GM12892 (cell line): ENCODE measurements around the gene SLC66A2.

Experiments used
- DNase-seq: peaks from one replicate; pipeline ENCODE4 v3.0.0; 2011; ENCODE audit not compliant: insufficient read length
- FAIRE-seq: peaks from 2 replicates; lab custom pipeline; 2011; peaks lifted over from hg19 to GRCh38; lab: Jason Lieb, UNC
- POLR2A ChIP-seq: IDR thresholded peaks from 2 replicates; pipeline ENCODE4 v1.6.1; 2011; ENCODE audit warnings: low read depth, low read length, control low read depth
- POLR2AphosphoS5 ChIP-seq: IDR thresholded peaks from 2 replicates; pipeline ENCODE4 v1.6.1; 2011; ENCODE audit warnings: low read depth, low read length, control low read depth
- TAF1 ChIP-seq: IDR thresholded peaks from 2 replicates; pipeline ENCODE4 v1.6.1; 2011; ENCODE audit warnings: low read depth, mild to moderate bottlenecking, control low read depth, low read length, borderline replicate concordance

SLC66A2 gene

DNA sequence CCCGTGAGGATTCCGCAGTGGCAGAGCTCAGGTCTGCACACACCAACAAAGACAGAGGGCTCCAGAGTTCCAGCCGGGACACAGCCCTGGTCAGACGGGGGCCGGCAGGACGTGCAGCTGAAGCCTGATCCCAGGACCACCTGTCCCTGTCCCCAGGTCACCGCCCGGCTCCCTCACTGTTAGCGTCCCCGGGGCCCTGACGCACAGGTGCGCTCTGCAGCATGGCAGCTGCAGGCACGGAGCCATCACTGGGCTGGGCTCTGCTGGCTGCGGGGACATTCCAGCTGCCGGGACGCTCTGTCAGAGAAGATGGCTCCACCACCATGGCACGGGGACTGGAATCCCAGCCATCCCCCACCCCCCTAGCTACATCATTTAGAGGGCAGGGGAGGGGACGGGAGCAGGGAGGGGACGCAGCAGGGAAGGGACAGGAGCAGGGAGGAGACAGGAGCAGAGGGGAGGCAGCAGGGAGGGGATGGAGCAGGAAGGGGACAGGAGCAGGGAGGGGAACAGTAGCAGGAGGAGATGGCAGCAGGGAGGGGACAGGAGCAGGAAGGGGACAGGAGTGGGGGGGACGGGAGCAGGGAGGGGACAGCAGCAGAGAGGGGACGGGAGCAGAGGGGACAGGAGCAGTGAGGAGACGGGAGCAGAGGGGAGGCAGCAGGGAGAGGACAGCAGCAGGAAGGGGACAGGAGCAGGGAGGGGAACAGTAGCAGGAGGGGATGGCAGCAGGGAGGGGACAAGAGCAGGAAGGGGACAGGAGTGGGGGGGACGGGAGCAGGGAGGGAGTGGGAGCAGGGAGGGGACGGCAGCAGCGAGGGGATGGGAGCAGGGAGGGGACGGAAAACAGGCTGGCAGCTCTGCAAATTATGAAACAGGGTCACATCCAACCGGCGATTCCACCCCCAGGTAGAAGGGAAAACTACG, 39.8 kb downstream of the SLC66A2 start:
- FAIRE-seq (no peak), DNase-seq (no peak)

DNA sequence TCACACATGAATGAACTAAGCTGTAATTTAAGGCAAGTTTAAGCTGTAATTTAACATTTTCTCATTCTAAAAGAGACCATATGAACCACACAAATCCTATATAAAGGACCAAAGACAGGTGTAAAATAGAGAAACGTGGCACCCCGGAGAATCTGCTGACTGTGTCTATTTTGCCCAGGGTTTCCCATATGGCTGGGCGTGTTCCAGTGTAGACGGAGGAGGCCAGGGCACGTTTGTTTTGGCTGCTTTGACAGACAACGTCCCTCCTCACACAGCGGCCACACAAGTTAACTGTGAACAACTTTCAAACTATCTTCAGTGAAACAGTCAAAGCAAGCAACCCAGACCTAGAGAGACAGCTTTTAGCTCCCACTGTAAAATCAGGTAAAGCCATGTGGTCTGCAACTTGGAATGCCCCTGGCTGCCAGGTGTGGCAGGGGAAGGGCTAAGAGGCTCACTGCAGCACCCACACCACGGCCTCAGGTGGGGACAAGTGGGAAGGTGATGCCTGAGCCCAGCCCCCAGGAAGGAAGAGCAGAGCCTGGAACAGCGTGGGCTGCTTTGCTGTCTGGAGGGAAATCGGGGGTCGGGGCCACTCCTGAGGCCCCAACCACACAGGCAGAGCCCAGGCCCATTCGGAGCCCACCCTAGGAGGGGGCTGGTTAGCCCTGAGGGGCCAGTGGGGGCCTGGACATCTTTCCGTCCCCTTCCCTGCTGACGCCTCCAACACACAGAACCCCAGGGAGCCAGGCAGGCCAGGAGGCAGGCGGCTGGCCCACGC, 40.7 kb downstream of the SLC66A2 start:
- no peak for DNase-seq
- TF ChIP-seq TAF1 = no peak
- FAIRE-seq = no peak

More for the DNA sequence above, 39.8 kb downstream of the SLC66A2 start:
- TF ChIP-seq TAF1 (no peak), POLR2A (no peak), POLR2AphosphoS5 (no peak)

DNA sequence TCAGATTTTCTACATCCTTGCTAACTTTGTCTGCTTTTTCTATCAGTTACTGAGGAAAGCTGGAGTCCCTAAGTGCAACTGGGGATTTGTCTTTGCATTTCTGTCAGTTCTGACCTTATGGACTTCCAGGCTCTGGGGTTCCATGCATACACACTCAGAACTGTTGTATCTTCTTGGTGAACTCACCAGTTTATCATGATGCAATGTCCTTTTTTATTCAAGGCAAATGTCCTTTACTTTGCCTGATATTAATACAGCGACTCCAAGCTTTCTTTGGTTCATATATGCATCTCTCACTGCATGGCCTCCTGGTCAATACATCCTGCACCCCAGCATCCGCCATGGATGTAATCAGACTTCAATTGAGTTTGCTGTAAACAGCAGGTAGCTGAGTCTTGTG, 44.7 kb downstream of the SLC66A2 start:
- TF ChIP-seq TAF1 = no peak
- no peak for TF ChIP-seq POLR2AphosphoS5
- no peak for TF ChIP-seq POLR2A
- no peak for DNase-seq
- no peak for FAIRE-seq

DNA sequence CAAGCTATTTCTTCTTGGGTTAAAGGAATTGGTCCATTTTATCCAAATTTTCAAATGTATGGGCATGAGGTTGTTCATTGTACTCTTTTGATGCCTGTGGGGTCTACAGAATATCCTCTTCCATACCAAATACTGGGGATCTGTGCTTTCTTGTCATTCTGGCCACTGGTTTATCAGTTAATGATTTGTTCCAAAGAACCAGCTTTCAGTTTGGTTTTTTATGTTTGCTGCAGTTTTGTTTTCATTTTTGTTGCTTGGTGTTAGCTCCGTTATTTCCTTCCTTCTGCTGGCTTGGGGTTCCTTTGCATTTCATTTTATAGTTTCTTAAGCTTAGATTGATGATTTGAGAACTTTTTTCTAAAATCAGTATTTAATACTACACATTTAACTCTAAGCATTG, 45.5 kb downstream of the SLC66A2 start:
- TF ChIP-seq POLR2AphosphoS5 = no peak
- no peak for TF ChIP-seq TAF1
- no peak for TF ChIP-seq POLR2A
- no peak for FAIRE-seq
- DNase-seq = no peak

DNA sequence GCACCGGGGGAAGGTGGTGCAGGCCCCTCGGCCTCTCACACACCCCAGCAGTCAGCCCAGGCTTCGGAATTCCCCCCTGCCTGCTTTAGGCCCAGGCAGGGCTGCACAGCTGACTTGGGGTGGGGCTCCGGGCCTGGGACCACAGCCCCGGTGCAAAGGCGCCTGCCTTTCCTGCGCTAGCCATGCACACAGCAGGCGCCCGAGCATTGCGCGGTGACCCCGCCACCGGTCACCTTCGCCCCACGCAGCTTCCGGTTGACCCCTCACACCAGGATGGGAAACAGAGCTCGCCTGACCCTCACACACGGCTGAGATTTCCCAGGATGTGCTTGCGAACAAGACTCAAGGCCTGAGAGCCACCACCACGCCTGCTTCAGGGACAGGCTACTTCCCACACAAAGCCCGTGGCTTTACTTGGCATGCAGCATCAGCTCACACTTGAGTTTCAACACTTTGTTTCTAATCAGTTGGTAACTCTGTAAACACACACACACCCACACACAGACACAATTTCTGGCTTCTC, 46.0 kb downstream of the SLC66A2 start:
- DNase-seq (no peak), FAIRE-seq (no peak)
- no peak for TF ChIP-seq POLR2AphosphoS5
- TF ChIP-seq POLR2A = no peak
- TF ChIP-seq TAF1 = no peak

DNA sequence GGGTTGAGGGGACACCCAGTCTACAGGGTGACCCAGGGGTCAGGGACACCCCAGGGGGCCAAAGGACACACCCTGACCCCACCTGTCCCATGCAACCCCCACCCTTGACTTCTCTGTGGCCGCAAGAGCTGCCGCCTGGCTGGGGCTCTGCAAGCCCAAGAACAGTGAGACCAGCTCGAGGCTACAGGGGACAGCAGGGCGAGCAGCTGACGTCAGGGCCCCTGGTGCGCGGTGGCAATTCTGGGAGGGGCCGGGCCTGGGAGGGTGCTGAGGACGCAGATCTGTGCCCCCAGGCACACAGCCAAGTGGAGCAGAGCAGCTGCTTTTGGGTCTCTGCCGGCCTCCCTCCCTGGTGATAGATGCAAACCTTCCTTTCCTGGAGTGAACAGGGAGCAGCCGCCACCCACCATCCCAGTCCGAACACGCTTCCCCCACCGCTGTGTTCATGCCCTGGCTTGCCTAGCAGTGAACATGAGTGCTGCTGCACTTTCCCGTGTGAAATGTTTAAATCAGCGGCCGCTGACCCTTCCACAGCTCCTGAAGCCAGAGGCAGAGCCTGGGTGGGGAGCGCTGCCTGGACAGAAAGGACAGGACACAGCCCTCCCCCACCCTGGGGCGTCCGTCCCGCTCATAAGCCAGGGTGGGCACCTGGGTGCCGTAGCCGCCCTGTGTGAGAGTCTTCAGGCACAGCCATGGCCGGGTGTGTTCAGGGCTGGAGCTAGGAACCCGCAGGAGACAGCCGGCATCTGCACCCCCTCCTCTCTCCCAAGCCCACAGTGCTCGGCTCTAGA, 46.9 kb downstream of the SLC66A2 start:
- DNase-seq (no peak), FAIRE-seq (no peak)

DNA sequence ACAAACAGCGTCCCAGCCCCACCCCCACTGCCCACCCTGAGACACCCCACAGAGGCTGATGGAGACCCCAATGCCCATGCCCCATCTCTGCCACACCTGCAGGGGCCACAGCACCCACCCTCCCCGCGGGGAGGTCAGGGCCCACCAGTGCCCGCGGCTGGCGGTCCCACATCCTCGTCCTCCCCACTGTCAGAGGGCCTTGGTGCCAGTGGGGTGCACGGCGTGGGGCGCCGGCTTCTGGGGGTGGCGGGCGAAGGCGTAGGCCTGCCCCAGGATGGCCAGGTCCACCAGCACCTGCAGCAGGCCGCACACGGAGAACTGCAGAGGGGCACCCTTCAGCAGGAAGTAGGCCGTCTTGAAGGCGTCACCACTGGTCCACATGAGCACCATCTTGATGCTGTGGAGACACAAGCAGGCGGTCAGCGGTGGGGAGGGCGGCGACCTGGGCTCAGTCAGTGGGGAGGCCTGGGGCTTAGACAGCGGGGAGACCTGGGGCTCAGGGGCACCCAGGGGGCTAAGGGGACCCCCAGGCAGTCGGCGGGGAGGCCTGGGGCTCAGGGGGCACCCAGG, 47.6 kb downstream of the SLC66A2 start:
- no peak for FAIRE-seq
- no peak for DNase-seq
- TF ChIP-seq POLR2A (no peak), POLR2AphosphoS5 (no peak), TAF1 (no peak)

More for the DNA sequence above, 46.9 kb downstream of the SLC66A2 start:
- TF ChIP-seq TAF1 = no peak
- no peak for TF ChIP-seq POLR2AphosphoS5
- TF ChIP-seq POLR2A = no peak

DNA sequence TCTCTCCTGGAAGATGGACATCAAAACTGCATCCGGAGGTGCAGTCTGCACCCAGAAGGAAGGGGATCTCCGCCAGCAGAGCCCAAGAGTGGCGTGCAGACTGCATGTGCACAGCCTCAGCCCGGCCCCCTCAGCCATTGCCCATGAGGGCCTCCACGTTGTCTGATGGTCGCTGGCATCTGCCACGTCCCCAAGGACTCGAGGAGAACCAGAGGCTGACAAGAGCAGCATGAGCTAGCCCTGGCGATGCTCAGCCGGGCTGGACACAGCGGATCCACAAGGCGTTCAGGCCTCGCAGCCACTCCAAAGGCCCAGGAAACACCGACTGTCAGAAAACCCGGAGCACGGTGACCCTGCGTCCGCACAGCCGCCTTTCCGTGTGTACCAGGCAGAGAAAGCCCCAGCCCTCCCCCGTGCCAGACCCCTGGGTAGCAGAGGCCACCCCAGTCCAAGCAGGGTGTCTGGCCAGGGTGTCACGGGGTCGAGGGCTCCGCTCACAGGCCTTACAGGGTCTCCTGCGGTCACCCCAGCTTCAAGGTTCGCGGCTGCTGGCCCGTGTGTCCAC, 48.3 kb downstream of the SLC66A2 start:
- TF ChIP-seq POLR2A (no peak), POLR2AphosphoS5 (no peak), TAF1 (no peak)
- FAIRE-seq (no peak), DNase-seq (no peak)

DNA sequence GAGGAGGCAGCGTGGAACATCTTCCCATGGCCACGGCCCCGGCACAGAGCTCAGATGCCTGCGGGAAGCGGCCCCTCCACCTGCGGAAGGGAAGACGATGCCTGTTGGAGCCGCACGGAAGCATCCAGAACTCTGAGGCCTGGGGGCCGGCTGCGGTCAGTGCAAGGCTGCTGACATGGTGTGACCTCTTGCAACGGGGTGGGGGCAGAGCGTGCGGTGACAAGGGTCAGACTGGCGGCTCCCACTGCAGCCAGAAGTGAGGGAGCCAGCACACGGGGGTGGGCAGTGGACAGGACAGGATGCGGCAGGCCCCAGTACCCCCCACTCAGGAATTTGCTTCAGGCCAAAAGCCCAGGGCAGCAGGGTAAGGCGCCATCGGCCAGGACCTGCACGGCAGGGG, 48.8 kb downstream of the SLC66A2 start:
- TF ChIP-seq POLR2A (no peak), POLR2AphosphoS5 (no peak), TAF1 (no peak)
- FAIRE-seq (no peak), DNase-seq (no peak)

DNA sequence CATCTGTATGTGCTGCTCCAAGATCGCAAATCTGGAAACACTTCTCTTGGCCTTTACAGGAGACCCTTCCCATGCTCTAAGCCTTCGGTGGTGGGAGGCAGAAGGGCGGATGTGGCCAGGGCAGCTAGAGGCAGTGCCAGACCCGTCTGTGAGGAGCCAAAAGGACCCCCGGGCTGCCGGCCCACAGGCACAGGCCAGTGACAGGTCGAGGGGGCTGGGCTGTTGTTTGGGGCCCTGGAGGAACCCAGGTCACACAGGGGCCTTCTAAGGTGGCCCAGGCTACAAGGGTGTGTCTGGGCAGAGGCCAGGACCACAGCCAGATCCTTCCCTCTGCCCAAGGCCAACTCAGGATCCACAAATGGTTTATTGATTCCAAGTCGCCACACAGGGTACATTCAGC, 49.4 kb downstream of the SLC66A2 start:
- no peak for DNase-seq
- no peak for TF ChIP-seq TAF1
- TF ChIP-seq POLR2AphosphoS5 = no peak
- no peak for TF ChIP-seq POLR2A
- FAIRE-seq = no peak

DNA sequence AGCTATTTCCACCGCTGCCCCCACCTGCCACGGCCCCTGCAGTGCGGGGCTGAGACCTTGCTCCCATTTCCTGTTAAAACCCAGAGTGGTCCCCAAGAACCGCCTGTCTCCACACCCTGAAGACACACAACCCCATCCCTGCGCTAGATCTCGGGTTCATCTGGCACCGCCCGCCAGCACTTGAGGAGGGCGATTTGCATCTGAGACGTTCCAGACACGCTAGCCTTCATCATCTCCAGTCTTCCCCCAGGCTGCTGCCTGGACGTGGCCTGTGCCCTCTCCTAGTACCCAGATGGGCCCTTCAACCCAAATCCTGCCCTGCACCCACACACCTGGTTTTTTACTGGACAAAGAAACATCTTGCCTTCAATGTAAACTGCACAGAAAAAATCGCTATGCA, 49.8 kb downstream of the SLC66A2 start:
- no peak for DNase-seq
- no peak for TF ChIP-seq POLR2AphosphoS5
- TF ChIP-seq TAF1 = no peak
- TF ChIP-seq POLR2A = no peak
- no peak for FAIRE-seq
